Measurements from ENCODE around the gene PHLPP1. TPM values are rescaled to one million over a fixed set of nuclear protein-coding genes. Genes with fewer than 3 reads are reported as not detected.

PHLPP1 gene
- total and polyA plus RNA-seq, 9 of the 15 experiments (the other 6 are each of a cell fraction or from before 2014, with no cell fraction given), result 0.56 to 9.0 (median 4.5) TPM

DNA sequence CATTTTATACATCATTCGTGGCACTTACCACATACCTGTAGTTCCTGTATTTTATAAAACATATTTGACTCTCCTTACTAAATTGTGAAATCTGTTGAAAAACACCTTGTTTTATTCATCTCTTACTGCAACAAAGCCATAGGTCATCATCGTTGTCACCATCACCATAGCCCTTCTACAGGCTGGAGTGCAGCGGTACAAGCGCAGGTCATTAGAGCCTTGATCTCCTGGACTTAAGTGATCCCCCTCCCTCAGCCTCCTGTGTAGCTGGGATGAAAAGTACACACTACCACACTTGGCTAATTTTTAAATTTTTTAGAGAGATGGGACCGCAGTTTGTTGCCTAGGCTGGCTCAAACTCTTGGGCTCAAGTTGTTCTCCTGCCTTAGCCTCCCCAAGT is 184.2 kb downstream of the PHLPP1 start (continued):
- no peak for TF ChIP-seq CEBPG (CRISPR knock-in tag; IDR thresholded peaks at IDR 0.05)
- no peak for TF ChIP-seq CEBPG (tag; conservative IDR thresholded peaks at IDR 0.05 in 1 of 2, IDR thresholded peaks at IDR 0.05 in 1 of 2)
- TF ChIP-seq BMI1 (IDR thresholded peaks at IDR 0.05; ENCODE audit: low read length), result no peak
- no peak for TF ChIP-seq NFXL1 (CRISPR knock-in tag; IDR thresholded peaks at IDR 0.05)
- TF ChIP-seq ZNF561 (CRISPR knock-in tag; conservative IDR thresholded peaks at IDR 0.05), result no peak
- TF ChIP-seq ZNF121 (CRISPR knock-in tag; conservative IDR thresholded peaks at IDR 0.05), result no peak
- no peak for TF ChIP-seq ZSCAN29 (IDR thresholded peaks at IDR 0.05)
- TF ChIP-seq ZNF717 (CRISPR knock-in tag; IDR thresholded peaks at IDR 0.05), result no peak
- TF ChIP-seq CCAR2 (IDR thresholded peaks at IDR 0.05; ENCODE audit: low read depth, low read length), result no peak

DNA sequence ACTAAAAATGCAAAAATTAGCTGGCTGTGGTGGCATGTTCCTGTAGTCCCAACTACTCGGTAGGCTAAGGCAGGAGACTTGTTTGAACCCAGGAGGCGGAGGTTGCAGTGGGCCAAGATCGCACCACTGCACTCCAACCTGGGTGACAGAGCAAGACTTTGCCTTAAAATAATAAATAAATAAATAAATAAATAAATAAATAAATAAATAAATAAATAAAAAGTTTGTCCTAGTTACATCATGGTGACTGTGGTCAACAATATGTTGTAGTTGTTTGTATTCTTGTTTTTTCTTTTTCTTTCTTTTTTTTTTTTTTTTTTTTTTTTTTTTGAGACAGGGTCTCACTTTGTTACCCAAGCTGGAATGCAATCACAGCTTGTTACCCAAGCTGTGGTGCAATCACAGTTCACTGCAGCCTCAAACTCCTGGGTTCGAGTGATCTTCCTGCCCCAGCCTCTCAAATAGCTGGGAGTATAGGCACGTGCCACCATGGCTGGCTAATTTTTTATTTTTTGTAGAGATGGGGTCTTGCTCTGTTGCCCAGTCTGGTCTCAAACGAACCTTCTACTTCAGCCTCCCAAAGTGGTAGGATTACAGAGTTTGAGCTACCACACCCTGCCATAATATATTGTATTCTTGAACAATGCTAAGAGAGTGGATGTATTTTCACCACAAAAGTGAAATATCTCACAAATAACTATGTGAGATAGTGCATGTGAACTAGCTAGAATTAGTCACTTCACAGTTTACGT is 185.0 kb downstream of the PHLPP1 start:
- Histone ChIP-seq H4K20me1 (replicated peaks; ENCODE audit: control insufficient read depth, insufficient read depth, low read length) (no peaks in the 10 kb centered on the region), H2AFZ (ENCODE audit: low read depth, low read length) (no peak overlapping the region), H3K4me2 (ENCODE audit: insufficient read depth, low read length) (no peak overlapping the region), H3K4me1 (replicated peaks in 1 of 2; ENCODE audit: control insufficient read depth in 2 of 2, insufficient read depth in 2 of 2, low read length in 2 of 2) (no peaks in the 10 kb centered on the region), H3K9me3 (replicated peaks; ENCODE audit: control insufficient read depth, insufficient read depth, low read depth, low read length) (no peaks in the 10 kb centered on the region), H3K9me1 (ENCODE audit: control insufficient read depth, insufficient read depth, low read length) (no peaks in the 10 kb centered on the region), H3K36me3 (ENCODE audit: control insufficient read depth, insufficient read depth, low read length) (peaks cover 33% of the 10 kb centered on the region; the same call in 1 of the 3 replicates), H3K27me3 (ENCODE audit: control insufficient read depth in 2 of 2, insufficient read depth in 2 of 2, low read length in 2 of 2) (no peaks in the 10 kb centered on the region), H3K4me3 (no peak overlapping the region), H3K27ac (ENCODE audit: extremely low read depth, low read depth, low read length) (no peak overlapping the region), H3K79me2 (ENCODE audit: control insufficient read depth, insufficient read depth, low read length) (no peaks in the 10 kb centered on the region), H3K9ac (ENCODE audit: insufficient read depth in 1 of 2, low read depth in 2 of 2, low read length in 2 of 2) (no peak overlapping the region)
- ChIA-PET CTCF (ENCODE audit: low intra/inter-chr PET ratio) (no interaction called here), POLR2A (no interaction called here)
- BruUV-seq (replicated peaks), result no TSS peak
- 75% methylated on average over 7 of the region's 7 CpGs for WGBS (ENCODE audit: insufficient coverage, low coverage, missing lambda C conversion rate)
- intact Hi-C loops (cut with micrococcal nuclease) (no loop called here), in situ Hi-C loops (cut with MboI) (no loop called here)
- TF ChIP-seq ZNF24 (IDR thresholded peaks at IDR 0.05) (no peak), ZNF121 (CRISPR knock-in tag; conservative IDR thresholded peaks at IDR 0.05) (peak; percentile 73), BMI1 (IDR thresholded peaks at IDR 0.05; ENCODE audit: low read length) (no peak), NFIX (CRISPR knock-in tag; IDR thresholded peaks at IDR 0.05; ENCODE audit: low read depth) (no peak)
- TF ChIP-seq, protein P1, sequence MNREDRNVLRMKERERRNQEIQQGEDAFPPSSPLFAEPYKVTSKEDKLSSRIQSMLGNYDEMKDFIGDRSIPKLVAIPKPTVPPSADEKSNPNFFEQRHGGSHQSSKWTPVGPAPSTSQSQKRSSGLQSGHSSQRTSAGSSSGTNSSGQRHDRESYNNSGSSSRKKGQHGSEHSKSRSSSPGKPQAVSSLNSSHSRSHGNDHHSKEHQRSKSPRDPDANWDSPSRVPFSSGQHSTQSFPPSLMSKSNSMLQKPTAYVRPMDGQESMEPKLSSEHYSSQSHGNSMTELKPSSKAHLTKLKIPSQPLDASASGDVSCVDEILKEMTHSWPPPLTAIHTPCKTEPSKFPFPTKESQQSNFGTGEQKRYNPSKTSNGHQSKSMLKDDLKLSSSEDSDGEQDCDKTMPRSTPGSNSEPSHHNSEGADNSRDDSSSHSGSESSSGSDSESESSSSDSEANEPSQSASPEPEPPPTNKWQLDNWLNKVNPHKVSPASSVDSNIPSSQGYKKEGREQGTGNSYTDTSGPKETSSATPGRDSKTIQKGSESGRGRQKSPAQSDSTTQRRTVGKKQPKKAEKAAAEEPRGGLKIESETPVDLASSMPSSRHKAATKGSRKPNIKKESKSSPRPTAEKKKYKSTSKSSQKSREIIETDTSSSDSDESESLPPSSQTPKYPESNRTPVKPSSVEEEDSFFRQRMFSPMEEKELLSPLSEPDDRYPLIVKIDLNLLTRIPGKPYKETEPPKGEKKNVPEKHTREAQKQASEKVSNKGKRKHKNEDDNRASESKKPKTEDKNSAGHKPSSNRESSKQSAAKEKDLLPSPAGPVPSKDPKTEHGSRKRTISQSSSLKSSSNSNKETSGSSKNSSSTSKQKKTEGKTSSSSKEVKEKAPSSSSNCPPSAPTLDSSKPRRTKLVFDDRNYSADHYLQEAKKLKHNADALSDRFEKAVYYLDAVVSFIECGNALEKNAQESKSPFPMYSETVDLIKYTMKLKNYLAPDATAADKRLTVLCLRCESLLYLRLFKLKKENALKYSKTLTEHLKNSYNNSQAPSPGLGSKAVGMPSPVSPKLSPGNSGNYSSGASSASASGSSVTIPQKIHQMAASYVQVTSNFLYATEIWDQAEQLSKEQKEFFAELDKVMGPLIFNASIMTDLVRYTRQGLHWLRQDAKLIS (CRISPR knock-in tag; IDR thresholded peaks at IDR 0.05), result no peak
- TF ChIP-seq, protein P2, sequence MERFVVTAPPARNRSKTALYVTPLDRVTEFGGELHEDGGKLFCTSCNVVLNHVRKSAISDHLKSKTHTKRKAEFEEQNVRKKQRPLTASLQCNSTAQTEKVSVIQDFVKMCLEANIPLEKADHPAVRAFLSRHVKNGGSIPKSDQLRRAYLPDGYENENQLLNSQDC (CRISPR knock-in tag; IDR thresholded peaks at IDR 0.05), result no peak
- ATAC-seq, result no peak
- DNase-seq (ENCODE audit: extremely low read depth in 1 of 4, low spot score in 3 of 4), result no peak
- FAIRE-seq, result no peak
